OCI-LY7 (cell line): ENCODE data around the gene HRH3.

Experiments used
- CTCF ChIP-seq: fragments of 200-600 bp; sonication (generic); conservative IDR thresholded peaks from 2 replicates; pipeline ENCODE4 v1.5.1; 2014; ENCODE audit warnings: mild to moderate bottlenecking, antibody characterized with exemption, low read length, moderate library complexity, mixed read lengths
- EZH2phosphoT487 ChIP-seq: fragments of 200-600 bp; sonication (generic); IDR thresholded peaks from 2 replicates; pipeline ENCODE4 v1.6.1; 2018; ENCODE audit warnings: low read depth, borderline replicate concordance, mild to moderate bottlenecking, mixed run types, antibody characterized with exemption, low read length, moderate library complexity, mixed read lengths

- TF ChIP-seq CTCF (no peak), EZH2phosphoT487 (no peak)
These were observed 28.9 kb upstream of the HRH3 start for GRCh38 chr20:62248890-62249560.
